Left lobe of liver (tissue), 2 donors: ENCODE data around the gene C1orf52. TPM values are rescaled to one million over a fixed set of nuclear protein-coding genes. Genes with fewer than 3 reads are reported as not detected.
"Not testable (repeated sequence)": the region's sequence is repeated elsewhere in the genome, so short reads cannot be mapped to it uniquely, and the experiment has no call there.

Source experiments
- ATAC-seq: fragments of 200-7000 bp; cut with Tn5 transposase; one replicate; pipeline ENCODE4 v1.9.1; 2020; ENCODE audit warnings: mild to moderate bottlenecking, moderate library complexity
- DNase-seq: peaks from one replicate; pipeline ENCODE4 v3.0.0-alpha.2; 2020; ENCODE audit warnings: low spot score
- total RNA-seq: library from RNA; stranded (reverse); gene quantifications from one replicate; pipeline ENCODE4 v1.2.1, GENCODE V29; 2021
- donor health status: DM: no; HTN: no; CAD: no; lungs with moderate emphysema.
- donor health status: DM: no; HTN: yes; CAD: no.

C1orf52 gene
- total RNA-seq, 1 donor from 2014 or later, result 8.2 TPM

DNA sequence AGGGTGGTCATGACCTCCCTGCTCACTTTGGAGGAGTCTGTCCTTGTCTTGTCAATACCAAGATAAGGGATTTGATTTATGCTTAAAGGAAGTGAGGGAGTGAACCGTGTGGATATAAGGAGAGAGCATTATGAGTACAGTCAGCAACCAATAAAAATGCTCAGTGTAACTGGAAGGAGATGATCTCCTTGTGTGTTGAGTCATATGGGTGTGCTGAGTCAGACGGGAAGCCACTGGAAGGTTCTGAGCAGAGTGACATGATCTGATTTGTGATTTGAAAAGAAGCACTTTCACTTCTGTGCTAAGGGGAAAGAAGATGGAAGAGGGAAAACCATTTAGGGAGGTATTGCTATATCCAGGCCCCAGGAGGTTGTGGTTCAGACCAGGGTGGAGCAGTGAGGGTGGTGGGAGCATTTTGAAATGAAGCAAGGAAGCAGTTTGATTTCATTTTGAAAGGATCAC is 19.4 kb upstream of the C1orf52 start:
- no peak for ATAC-seq
- DNase-seq, result no peak

DNA sequence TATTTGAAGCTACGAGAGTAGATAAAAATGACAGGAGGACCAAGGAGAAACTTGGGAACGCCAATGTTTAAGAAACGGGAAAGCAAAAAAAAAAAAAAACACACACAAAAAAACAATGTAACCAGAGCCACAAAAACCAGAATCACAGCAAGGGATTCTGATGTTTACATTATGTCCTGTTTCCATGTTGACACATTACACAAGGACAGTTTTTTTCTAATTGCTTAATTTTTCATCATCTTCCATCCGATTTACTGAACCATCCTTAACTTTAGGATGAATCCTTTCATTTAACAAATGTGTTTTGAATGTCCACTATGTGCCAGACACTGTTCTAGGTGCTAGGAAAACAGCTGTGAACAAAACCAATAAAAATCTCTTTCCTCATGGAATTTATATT is 18.3 kb upstream of the C1orf52 start:
- DNase-seq (no peak), ATAC-seq (no peak)

DNA sequence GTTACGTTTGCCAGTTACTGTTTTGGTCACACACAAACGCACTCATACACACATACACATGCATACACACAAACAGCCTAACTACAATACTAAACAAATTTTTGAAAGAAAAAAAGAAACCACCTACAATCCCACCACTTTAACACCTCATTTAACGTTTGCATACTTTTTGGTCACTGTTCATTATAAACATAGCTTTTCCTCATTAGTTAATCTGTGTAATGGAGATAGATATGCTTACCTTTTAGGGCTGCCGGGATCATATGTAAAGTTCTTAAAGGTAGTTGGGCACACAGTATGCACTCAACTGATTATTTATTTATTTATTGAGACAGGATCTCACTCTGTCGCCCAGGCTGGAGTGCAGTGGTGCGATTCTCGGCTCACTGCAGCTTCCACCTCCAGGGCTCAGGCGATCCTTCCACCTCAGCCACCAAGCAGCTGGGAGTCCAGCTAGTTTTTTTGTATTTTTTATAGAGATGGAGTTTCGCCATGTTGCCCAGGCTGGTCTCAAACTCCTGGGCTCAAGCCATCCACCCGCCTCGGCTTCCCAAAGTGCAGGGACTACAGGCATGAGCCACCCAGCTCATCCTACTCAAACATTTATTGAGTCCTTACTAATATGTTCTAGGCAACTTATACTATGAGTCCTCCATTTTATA is 17.6 kb upstream of the C1orf52 start:
- DNase-seq (no peak), ATAC-seq (no peak)

DNA sequence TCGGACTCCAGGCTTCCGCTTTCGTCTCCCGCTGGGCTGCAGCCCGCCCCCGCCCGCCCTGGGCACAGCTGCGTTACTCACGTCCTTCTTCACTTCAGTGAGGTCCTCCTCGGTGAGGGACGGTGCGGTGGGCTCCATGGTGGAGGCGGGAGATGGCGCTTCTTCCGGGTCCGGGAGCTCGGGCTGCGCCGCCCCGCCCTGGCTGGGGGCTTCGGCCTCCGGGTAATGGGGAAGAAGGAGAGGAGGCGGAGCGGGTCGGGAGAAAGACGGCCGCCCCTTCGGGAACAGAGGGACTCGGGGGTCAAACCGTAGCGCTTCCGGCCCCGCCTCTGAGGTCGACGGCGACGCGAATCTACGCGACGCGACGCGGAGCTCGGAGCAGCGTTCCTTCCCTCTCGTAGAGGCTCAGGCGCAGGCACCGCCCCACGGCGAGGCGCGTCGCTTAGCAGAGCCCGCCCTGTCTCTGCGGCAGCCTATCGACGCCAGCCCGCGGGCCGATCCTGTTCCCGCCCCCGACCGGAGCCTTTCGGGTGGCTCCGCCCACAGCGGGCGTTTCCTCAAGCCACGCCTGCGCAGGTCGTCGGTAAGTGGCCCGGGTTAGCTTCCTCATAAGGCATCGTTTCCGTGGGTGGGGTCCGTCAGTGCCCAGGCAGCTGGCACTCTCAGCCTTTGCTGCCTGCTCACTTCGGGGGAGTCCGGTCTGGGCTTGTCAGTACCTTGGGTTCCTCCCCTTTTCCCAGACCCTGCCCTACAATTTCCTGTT is 16.9 kb upstream of the C1orf52 start, which contains the start of gene BCL10:
Gene BCL10 (minus strand): TSS at position 418 of the 763 bp plus-strand sequence. CDS start 280 bp downstream, at position 138.
- ATAC-seq (peak; percentile 97), DNase-seq (peak; percentile 99)

DNA sequence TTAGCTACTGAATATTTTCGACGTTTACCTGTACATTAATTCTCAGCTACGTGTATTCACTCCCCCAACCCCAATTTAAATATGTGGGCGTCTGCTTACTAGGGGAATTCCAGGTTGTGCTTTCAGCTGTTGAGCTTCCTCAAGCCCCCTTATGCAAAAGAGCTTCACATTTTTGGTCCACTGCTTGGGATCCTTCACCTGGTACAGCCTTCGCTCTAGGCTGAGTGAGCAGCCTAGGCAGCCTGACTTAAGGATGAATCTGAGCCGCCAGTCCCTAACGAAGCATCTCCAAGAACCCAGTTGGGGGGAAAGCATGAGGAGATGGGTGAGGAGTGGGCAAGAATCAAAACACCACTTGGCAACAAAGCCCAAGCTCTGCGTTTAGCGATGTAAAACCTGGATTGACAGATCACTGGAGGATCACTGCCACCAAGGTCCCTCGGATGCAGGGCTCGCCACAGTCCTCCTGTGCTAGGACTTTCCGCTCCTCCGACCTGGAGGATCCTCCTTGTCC is 16.3 kb upstream of the C1orf52 start:
- no peak for DNase-seq
- ATAC-seq, result no peak

DNA sequence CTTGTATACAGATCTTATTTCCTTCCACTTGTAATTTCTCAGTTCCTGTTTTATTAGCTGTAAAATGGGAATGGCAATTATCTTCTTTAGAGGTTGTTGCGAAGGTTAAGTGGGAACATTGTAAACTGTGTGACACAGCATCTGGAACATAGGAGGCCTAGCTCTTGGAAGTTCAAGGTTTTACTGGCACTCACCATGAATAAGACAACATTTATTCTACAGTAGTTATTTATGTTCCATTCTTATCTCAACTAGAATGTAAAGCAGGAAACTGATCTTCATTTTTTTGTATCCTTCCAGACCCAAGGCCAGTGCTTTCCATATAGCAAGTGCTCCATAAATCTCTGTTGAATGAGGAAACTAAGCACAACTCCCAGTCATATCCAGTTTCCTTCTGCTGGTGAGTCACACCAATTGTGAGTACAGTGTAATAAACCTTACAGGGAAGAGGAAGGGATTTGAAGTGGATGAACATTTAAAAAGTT is 15.5 kb upstream of the C1orf52 start:
- DNase-seq, result no peak

DNA sequence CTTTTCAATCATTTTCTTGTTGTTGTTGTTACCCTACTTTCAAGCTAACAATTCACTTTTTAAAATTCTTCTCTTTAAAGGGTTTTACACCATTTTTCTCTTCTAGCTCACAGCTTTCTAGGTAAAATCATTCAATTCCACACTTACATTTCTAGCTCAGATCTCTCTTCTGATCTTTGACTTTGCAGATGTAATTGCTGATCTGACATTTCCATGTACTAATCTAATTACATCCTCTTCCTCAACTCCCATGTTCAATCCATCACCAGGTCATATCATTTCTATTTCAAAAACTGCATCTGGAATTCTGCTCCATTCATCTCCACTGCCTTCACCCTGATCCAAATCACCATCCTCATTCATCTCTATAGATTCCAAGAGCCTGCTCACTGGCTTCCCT is 13.9 kb upstream of the C1orf52 start:
- ATAC-seq (no peak), DNase-seq (no peak)

More for the DNA sequence above, 15.5 kb upstream of the C1orf52 start:
- no peak for ATAC-seq

DNA sequence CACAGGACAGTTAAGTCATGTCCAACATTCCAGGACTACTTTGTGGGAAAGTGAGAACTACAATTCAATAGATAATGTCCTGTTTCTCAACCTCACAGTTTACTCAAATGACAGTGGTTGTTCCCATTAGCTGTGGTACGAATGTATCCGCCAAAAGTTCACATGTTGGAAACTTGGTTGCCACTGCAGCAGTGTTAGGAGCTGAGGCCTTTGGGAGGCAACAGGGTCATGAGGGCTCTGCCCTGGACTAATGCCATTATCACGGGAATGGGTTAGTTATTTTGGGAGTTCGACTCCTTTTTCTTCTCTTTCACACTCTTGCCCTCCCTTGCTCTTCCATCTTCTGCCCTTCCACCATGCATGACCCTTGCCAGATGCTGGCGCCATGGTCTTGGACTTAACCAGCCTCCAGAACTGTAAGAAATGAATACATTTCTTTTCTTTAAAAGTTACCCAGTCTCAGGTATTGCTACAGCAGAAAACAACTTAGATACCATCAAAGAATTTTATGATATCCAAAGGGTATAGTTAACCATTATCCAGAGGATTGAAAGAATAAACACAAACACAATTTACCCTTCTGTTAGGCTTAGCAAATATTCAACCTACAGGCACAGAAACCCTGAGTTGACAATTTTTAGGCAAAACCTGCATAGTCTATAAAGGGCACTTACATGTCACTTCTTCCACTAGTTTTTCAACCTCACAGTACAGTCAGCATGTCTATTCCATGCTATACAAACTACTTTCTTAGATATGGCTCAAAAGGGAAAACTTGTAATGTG is 9.5 kb upstream of the C1orf52 start:
- DNase-seq (peak; percentile 53), ATAC-seq (peak; percentile 79)

DNA sequence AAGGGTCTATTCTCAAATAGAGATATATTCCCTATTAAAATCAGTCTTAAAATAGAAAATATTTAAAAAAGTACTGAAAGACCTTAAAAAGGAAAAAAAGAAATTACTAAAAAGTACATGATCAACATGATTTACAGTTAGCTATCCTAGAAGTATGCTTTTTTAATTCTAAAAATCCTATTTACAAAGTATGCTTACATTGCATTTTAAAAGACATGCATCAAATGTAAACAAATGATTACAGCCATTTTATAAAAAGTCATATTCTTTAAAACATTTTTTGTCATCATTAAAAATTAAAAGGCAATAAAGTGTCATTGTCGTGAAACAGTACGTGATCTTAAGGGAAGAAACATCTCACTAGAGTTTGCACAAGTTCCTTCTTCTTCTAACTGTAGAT is 7.9 kb upstream of the C1orf52 start:
- DNase-seq, result no peak
- ATAC-seq, result no peak

DNA sequence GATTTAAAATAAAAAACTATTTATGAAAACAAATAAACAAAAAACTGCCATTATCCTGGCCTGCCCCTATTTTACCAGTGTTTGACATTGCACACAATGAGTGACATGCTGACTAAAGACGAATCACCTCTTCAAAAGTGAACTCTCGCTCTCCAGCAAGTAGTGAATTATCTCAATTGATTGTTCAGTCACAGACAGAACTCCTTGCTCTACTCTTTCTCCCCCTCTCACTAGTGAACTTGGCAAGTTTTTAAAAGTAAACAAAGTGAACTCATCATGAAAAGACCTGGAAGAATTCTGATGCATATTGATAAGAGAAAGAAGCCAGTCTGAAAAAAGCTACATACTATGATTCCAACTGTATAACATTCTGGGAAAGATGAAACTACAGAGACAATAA is 4.7 kb upstream of the C1orf52 start:
- DNase-seq (no peak), ATAC-seq (no peak)

DNA sequence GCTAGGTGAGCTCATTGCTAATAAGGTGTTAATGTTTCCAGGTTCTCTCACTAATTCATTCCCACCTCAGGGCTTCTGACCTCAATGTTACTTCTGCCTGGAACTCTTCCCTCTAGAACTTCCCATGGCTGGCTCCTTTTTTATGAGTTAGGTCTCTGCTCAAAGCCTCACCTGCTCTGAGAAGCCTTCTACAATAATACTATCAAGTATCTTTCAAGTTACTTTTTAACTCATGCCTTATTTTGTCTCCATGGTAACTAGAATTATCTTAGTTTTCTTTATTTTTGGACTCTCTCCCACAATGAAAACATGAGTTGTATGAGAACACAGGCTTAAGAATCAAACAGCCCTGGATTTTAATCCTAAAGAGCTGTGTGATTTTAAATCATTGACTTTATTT is 3.5 kb upstream of the C1orf52 start:
- DNase-seq, result no peak
- ATAC-seq, result no peak

DNA sequence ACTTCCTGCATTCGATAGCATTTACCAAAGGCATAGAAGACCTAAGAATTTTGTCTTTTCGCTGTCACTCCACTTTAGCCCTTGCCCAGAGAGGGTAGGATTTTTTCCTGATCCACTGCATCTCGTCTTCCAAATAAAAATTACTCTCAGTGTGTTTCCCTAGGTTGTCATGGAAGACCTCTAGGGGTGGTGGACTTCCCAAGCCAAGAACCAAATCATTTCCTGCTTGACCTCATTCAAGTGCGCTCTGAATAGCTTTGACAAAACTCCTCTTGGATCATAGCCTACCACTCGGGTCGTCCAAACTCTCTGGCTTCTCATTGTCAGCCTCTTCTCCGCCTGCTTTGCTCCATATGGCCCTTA is 431 bp upstream of the C1orf52 start:
- DNase-seq (no peak), ATAC-seq (peak; percentile 19)

DNA sequence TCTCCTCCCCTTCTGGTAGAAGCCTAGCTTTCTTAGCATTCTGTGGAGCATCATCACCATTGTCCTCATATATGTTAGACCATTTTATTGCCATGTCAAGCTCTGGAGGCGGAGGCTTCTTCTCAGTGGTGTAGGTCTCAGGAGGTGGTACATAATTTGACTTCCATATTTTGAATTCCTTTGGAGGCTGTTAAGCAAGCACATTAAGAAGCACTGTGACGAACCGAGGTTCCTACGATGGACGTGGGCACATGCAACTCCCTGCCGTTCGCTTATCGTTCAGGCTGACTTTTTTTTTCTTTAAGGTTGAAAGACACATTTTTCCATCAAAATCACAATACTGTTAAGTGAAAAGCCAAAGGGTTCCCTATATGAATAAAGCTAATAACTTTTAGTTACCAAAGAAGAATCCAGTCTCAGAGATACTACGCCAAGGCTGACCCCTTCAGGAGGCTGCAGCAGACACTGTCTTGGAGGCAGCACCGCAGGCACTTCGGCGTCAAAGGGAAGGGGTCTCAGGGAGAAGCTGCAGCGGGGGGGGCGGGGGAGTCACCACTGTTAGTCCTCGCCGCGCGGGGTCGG is 835 bp downstream of the C1orf52 start:
- ATAC-seq (peak; percentile 18), DNase-seq (no peak)

DNA sequence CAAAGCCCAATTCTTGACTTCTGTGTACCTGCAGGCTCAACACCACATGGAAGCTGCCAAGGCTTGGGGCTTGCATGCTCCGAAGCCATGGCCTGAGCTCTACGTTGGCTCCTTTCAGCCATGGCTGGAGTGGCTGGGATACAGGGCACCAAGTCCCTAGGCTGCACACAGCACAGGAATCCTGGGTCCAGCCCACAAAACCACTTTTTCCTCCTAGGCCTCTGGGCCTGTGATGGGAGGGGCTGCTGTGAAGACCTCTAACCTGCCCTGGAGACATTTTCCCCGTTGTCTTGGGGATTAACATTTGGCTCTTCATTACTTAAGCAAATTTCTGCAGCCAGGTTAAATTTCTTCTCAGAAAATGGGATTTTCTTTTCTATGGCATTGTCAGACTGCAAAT is 10.4 kb downstream of the C1orf52 start:
- not testable (repeated sequence) for DNase-seq, ATAC-seq

DNA sequence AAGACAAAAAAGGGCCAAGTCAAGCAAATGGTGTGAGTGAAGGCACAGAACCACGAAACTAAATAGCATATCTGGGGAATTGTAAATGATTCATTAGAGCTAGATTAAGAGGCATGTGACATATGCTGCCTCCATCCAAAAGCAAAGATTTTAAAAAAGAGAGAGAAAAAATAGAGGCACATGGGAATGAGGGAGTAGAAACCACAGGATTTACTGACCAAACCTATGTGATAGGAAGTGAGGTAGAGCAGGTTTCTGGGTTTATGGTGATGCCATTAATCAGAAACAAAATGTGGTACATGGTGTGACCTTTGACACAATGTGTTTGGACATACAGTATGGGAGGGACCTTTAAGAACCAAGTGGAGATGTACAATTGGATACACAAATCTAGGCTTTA is 13.6 kb downstream of the C1orf52 start:
- no peak for ATAC-seq
- DNase-seq, result no peak

DNA sequence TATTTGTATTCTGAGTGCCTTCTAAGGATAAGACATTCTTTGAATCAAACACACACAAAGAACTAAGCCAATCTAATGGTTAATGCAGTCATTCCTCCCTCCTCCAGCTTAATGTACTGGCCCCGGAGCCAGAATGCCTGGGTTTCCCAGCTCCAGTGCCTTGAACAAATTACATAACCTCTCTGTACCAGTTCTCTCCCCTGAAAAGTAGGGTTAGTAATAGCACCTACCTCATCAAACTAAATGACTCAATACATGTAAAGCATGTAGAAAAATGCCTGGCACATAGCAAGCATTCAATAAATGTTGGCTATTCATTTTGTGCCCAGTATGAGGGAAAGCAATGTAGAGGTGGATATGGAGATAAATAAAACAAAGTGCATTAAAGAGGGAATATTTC is 14.0 kb downstream of the C1orf52 start:
- ATAC-seq (no peak), DNase-seq (no peak)

DNA sequence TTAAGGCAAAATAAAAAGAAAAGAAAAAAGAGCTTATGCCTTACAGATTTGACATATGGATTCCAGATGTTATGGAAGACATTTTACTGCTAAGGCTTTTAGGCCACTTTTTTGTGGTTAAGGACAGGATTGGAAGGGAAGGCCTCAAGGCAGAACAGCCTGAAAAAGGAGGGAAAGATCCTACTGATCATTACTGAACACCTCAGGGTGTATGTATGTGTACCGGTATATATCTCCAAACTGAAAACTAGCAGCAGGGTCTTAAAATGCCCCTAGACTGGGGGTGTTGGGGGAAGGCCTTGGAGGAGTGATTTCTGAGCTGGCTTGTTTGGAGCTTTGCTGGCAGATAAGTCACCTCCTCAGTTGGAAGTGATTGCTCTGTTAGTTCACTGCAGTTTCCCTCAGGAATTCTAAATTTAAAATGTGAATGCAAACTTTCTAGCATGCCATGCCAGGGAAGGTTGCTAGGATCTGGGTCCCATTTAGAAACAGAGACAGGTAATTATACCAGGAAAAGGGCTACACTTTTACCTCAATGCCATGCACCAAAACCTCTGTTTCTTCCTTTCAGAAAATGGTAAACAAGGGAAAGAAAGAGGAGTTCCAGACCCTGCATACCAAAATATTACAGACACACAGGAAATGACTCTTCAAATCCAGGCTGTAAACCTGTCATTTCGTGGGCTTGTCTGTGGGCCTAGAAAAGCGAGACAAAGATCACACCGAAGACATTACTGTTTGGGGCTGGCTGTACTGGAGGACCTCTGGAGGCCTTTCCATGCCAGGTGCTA is 15.0 kb downstream of the C1orf52 start:
- ATAC-seq (no peak), DNase-seq (no peak)

DNA sequence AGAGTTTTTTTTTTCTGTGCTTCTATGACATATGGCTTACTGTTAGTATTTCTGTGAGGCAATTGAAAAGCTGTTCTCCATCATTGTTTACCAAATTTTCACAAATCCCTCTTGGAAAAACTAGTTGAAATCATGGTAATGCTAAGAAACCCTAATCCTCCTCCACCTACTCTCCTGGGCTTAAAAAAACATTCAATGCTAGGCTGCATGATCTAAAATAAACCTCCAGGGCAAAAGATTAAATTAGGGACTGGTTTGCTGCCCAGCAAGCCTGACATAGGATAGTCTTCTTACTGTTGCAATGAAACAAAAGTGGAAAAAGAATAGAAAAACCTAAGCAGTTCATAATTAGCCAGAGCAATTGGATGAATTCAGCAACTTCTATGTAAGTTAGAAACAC is 16.1 kb downstream of the C1orf52 start:
- no peak for ATAC-seq

DNA sequence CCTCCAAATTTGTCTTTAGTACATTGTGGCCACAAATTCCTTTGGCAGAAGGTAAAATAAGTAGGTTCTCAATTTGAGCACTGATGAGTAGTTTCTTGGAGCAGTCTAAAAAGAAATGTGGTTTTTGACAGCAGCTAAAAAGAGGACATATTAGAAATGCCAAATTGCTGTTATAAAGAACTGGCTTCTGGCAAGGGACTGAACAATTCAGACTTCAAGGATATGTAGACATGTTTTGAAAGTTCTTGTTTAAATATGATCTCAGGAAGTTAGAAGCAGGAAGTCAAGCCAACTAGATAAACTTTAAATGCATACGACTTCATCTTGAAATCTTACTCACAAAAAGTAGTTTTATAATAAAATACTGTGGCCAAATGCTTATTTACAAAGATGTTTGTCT is 18.8 kb downstream of the C1orf52 start:
- DNase-seq, result no peak
- ATAC-seq, result no peak

More for the DNA sequence above, 16.1 kb downstream of the C1orf52 start:
- no peak for DNase-seq

DNA sequence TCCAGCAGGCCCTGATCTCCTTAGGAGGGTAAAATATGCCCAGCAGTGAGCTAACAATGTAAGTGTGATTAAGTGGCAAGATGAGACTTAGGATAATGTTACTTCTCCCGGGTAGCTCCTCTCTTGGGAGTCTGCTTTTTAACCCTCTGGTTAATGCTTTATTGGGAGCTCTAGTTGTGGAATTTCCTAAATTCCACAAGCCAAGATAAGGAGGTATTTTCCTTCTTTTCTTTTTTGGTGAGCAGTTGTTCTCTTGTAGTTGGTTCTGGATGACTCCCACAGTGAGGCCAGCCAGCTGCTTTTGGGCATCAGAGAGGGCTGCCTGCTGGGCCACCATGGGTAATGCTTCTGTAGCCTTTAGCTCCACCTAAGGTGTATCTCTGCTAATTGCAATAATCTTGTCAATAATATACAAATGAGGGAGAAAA is 19.3 kb downstream of the C1orf52 start:
- DNase-seq (no peak), ATAC-seq (peak; percentile 92)
